Measurements from ENCODE around the gene PCDHA12.

DNA sequence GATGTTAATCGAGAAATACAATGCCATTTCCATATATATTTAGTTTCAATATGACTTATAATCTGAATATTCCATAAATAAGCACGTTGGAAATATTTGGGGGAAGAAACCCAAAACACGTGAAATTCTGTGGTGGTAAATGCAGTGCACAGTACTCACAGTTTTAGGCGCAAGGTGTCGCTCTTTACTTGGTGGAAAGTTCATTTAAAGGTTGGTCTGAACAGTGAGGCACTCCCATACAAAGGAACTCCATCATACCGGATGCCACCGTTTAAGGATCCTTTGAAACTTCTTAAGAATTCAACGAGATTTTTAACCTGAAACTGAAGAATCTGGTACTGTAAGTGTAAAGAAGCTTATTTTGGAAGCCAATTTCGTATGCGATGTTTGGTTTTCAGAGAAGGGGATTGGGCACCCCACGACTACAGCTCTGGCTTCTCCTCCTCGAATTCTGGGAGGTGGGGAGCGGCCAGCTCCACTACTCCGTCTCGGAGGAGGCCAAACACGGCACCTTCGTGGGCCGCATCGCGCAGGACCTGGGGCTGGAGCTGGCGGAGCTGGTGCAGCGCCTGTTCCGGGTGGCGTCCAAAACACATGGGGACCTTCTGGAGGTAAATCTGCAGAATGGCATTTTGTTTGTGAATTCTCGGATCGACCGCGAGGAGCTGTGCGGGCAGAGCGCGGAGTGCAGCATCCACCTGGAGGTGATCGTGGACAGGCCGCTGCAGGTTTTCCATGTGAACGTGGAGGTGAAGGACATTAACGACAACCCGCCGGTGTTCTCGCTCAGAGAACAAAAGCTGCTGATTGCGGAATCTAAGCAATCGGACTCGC, 6.2 kb upstream of the PCDHA12 start, which contains the start of gene PCDHA11:
- TF ChIP-seq, protein P1, sequence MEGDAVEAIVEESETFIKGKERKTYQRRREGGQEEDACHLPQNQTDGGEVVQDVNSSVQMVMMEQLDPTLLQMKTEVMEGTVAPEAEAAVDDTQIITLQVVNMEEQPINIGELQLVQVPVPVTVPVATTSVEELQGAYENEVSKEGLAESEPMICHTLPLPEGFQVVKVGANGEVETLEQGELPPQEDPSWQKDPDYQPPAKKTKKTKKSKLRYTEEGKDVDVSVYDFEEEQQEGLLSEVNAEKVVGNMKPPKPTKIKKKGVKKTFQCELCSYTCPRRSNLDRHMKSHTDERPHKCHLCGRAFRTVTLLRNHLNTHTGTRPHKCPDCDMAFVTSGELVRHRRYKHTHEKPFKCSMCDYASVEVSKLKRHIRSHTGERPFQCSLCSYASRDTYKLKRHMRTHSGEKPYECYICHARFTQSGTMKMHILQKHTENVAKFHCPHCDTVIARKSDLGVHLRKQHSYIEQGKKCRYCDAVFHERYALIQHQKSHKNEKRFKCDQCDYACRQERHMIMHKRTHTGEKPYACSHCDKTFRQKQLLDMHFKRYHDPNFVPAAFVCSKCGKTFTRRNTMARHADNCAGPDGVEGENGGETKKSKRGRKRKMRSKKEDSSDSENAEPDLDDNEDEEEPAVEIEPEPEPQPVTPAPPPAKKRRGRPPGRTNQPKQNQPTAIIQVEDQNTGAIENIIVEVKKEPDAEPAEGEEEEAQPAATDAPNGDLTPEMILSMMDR (IDR thresholded peaks at IDR 0.05; ENCODE audit: insufficient read depth, low read length, poor library complexity, severe bottlenecking), result no peak
- TF ChIP-seq EZH2phosphoT487 (conservative IDR thresholded peaks at IDR 0.05; ENCODE audit: low read length), result no peak
